ENCODE data around the gene ZNF248. TPM values are rescaled to one million over a fixed set of nuclear protein-coding genes. Genes with fewer than 3 reads are reported as not detected.

The ZNF248 gene
- total RNA-seq, 1 donor from 2014 or later: 15.1 TPM

GRCh38 chr10:37872955-37873354 is 15.5 kb upstream of the ZNF248 start:
- no peak for TF ChIP-seq CTCF (IDR thresholded peaks at IDR 0.05; ENCODE audit: borderline replicate concordance)
- H3K36me3 ChIP-seq: no peaks in the 10 kb centered on the region
- no peak overlapping the region for H3K4me3 ChIP-seq
- no peaks in the 10 kb centered on the region for H3K9me3 ChIP-seq (replicated peaks)
- H3K27me3 ChIP-seq (ENCODE audit: low read depth): no peaks in the 10 kb centered on the region
- DNase-seq: no peak
- intact Hi-C loops (cut with micrococcal nuclease): no loop called here
- H3K27ac ChIP-seq (replicated peaks): no peak overlapping the region
- no peaks in the 10 kb centered on the region for H3K4me1 ChIP-seq

GRCh38 chr10:37872283-37872682 is 14.9 kb upstream of the ZNF248 start:
- TF ChIP-seq CTCF (IDR thresholded peaks at IDR 0.05; ENCODE audit: borderline replicate concordance): no peak
- Histone ChIP-seq H3K4me3 (no peak overlapping the region), H3K27ac (replicated peaks) (no peak overlapping the region), H3K9me3 (replicated peaks) (no peaks in the 10 kb centered on the region), H3K27me3 (ENCODE audit: low read depth) (no peaks in the 10 kb centered on the region), H3K36me3 (no peaks in the 10 kb centered on the region), H3K4me1 (no peaks in the 10 kb centered on the region)
- intact Hi-C loops (cut with micrococcal nuclease): no loop called here
- DNase-seq: no peak

GRCh38 chr10:37871568-37872251 is 14.3 kb upstream of the ZNF248 start:
- H3K4me1 ChIP-seq: no peaks in the 10 kb centered on the region
- no peak for TF ChIP-seq CTCF (IDR thresholded peaks at IDR 0.05; ENCODE audit: borderline replicate concordance)
- no peaks in the 10 kb centered on the region for H3K9me3 ChIP-seq (replicated peaks)
- intact Hi-C loops (cut with micrococcal nuclease): no loop called here
- DNase-seq: no peak
- no peak overlapping the region for H3K27ac ChIP-seq (replicated peaks)
- H3K27me3 ChIP-seq (ENCODE audit: low read depth): no peaks in the 10 kb centered on the region
- H3K36me3 ChIP-seq: no peaks in the 10 kb centered on the region
- H3K4me3 ChIP-seq: no peak overlapping the region

GRCh38 chr10:37871143-37871542 is 13.7 kb upstream of the ZNF248 start:
- no peaks in the 10 kb centered on the region for H3K36me3 ChIP-seq
- H3K27ac ChIP-seq (replicated peaks): no peak overlapping the region
- H3K4me3 ChIP-seq: no peak overlapping the region
- intact Hi-C loops (cut with micrococcal nuclease): no loop called here
- no peaks in the 10 kb centered on the region for H3K9me3 ChIP-seq (replicated peaks)
- no peaks in the 10 kb centered on the region for H3K27me3 ChIP-seq (ENCODE audit: low read depth)
- no peak for DNase-seq
- H3K4me1 ChIP-seq: no peaks in the 10 kb centered on the region
- TF ChIP-seq CTCF (IDR thresholded peaks at IDR 0.05; ENCODE audit: borderline replicate concordance): no peak

- H3K9me3 ChIP-seq (replicated peaks): no peaks in the 10 kb centered on the region
- intact Hi-C loops (cut with micrococcal nuclease): no loop called here
- DNase-seq: no peak
- no peak overlapping the region for H3K27ac ChIP-seq (replicated peaks)
- no peaks in the 10 kb centered on the region for H3K36me3 ChIP-seq
- no peaks in the 10 kb centered on the region for H3K4me1 ChIP-seq
- no peak overlapping the region for H3K4me3 ChIP-seq
- no peak for TF ChIP-seq CTCF (IDR thresholded peaks at IDR 0.05; ENCODE audit: borderline replicate concordance)
- H3K27me3 ChIP-seq (ENCODE audit: low read depth): no peaks in the 10 kb centered on the region
Observed at GRCh38 chr10:37868796-37869195, 11.4 kb upstream of the ZNF248 start.
